Left colon (tissue), 2 donors: Measurements from ENCODE around the gene ARHGEF28. TPM values are rescaled to one million over a fixed set of nuclear protein-coding genes. Genes with fewer than 3 reads are reported as not detected.
A peak's percentile ranks its signal among the peaks of the same experiment; 100 is the strongest.

Experiments
- ATAC-seq: fragments of 200-7000 bp; cut with Tn5 transposase; one replicate; pipeline ENCODE4 v1.9.1; 2020; ENCODE audit warnings: mild to moderate bottlenecking, moderate library complexity
- DNase-seq, 2 donors: peaks; one replicate each; pipeline ENCODE4 v3.0.0-alpha.2; 2020
- intact Hi-C, 2 donors: fragments of 100-400 bp; cut with DNase I in 1 of 2; cut with micrococcal nuclease in 1 of 2; formaldehyde crosslinking; loops; one replicate each; pipeline versions ENCODE4 v1.11.2 to v1.14.0; 2022; cut with DNase I, micrococcal nuclease
- total RNA-seq, 2 donors: library from RNA; stranded (reverse); fragmentation: NEBNext Ultra II Directional; extraction: Animal tissue kit (Norgen Biotek cat#: 25700); gene quantifications; one replicate each; pipeline ENCODE4 v1.2.1, GENCODE V29; 2021
- donor health status: DM: no; HTN: no; CAD: no.
- donor health status: DM: yes; HTN: yes; CAD: no.

Gene ARHGEF28
- total RNA-seq, 2 donors from 2014 or later = 9.5 to 13.5 TPM

GRCh38 chr5:73754254-73754653, 128.3 kb downstream of the ARHGEF28 start:
- intact Hi-C loops = no loop called here

GRCh38 chr5:73757416-73757815, 131.4 kb downstream of the ARHGEF28 start:
- ATAC-seq (no peak), DNase-seq (no peak)
- intact Hi-C loops = no loop called here

More at GRCh38 chr5:73754254-73754653, 128.3 kb downstream of the ARHGEF28 start:
- ATAC-seq (no peak), DNase-seq (no peak)

- ATAC-seq (no peak), DNase-seq (no peak)
- intact Hi-C loops = no loop called here
These were observed 133.8 kb downstream of the ARHGEF28 start for GRCh38 chr5:73759771-73760170.

- intact Hi-C loops = no loop called here
- no peak for DNase-seq
- ATAC-seq = no peak
These were observed 137.5 kb downstream of the ARHGEF28 start for GRCh38 chr5:73763300-73764032.

GRCh38 chr5:73764586-73764985, 138.6 kb downstream of the ARHGEF28 start:
- DNase-seq = no peak
- intact Hi-C loops = no loop called here
- ATAC-seq = no peak

- intact Hi-C loops = no loop called here
- ATAC-seq (no peak), DNase-seq (no peak)
These were observed 139.0 kb downstream of the ARHGEF28 start for GRCh38 chr5:73764996-73765395.

GRCh38 chr5:73766902-73767301, 140.9 kb downstream of the ARHGEF28 start:
- DNase-seq (no peak), ATAC-seq (no peak)
- intact Hi-C loops = no loop called here

- ATAC-seq = no peak
- intact Hi-C loops = no loop called here
- DNase-seq = no peak
These were observed 144.4 kb downstream of the ARHGEF28 start for GRCh38 chr5:73770172-73771025.

GRCh38 chr5:73774924-73775323, 148.9 kb downstream of the ARHGEF28 start:
- intact Hi-C loops = no loop called here
- DNase-seq = no peak
- no peak for ATAC-seq

- intact Hi-C loops = no loop called here
- DNase-seq = no peak
- ATAC-seq = no peak
These were observed 150.4 kb downstream of the ARHGEF28 start for GRCh38 chr5:73776405-73776804.

GRCh38 chr5:73777192-73777591, 151.2 kb downstream of the ARHGEF28 start:
- DNase-seq (no peak), ATAC-seq (no peak)
- intact Hi-C loops = no loop called here

GRCh38 chr5:73780302-73781080, 154.5 kb downstream of the ARHGEF28 start:
- no peak for DNase-seq
- peak; percentile 92 for ATAC-seq
- intact Hi-C loops = no loop called here

- intact Hi-C loops = no loop called here
- ATAC-seq (no peak), DNase-seq (no peak)
These were observed 155.2 kb downstream of the ARHGEF28 start for GRCh38 chr5:73781107-73781768.

GRCh38 chr5:73783828-73784227, 157.8 kb downstream of the ARHGEF28 start:
- ATAC-seq = no peak
- intact Hi-C loops = no loop called here
- no peak for DNase-seq

GRCh38 chr5:73786043-73786831, 160.2 kb downstream of the ARHGEF28 start:
- intact Hi-C loops = no loop called here
- ATAC-seq = no peak

GRCh38 chr5:73789851-73790281, 163.9 kb downstream of the ARHGEF28 start:
- intact Hi-C loops = no loop called here

More at GRCh38 chr5:73786043-73786831, 160.2 kb downstream of the ARHGEF28 start:
- DNase-seq = no peak

GRCh38 chr5:73791389-73791788, 165.4 kb downstream of the ARHGEF28 start:
- DNase-seq (no peak), ATAC-seq (no peak)
- intact Hi-C loops = no loop called here

More at GRCh38 chr5:73789851-73790281, 163.9 kb downstream of the ARHGEF28 start:
- ATAC-seq = no peak
- no peak for DNase-seq
